PC-3 (cell line): Measurements from ENCODE around the gene GAB3.
A peak's percentile ranks its signal among the peaks of the same experiment; 100 is the strongest.

Experiments
- EZH2 ChIP-seq: fragments of 300-600 bp; sonication (generic); IDR thresholded peaks from one replicate; pipeline ENCODE4 v1.6.1; 2017; ENCODE audit warnings: antibody characterized with exemption, mild to moderate bottlenecking, low read length; ENCODE audit not compliant: unreplicated experiment
- EZH2phosphoT487 ChIP-seq: fragments of 300-600 bp; sonication (generic); IDR thresholded peaks from 2 replicates; pipeline ENCODE4 v1.6.1; 2018; ENCODE audit warnings: mild to moderate bottlenecking, antibody characterized with exemption, low read length, borderline replicate concordance
- TF ChIP-seq, protein P1 (sequence below): fragments of 300-600 bp; sonication (generic); conservative IDR thresholded peaks from 2 replicates; pipeline ENCODE4 v1.5.1; 2017; ENCODE audit warnings: antibody characterized with exemption, low read depth, mild to moderate bottlenecking, low read length

GRCh38 chrX:154715825-154716224 is 35.1 kb downstream of the GAB3 start:
- no peak for TF ChIP-seq EZH2phosphoT487
- no peak for TF ChIP-seq EZH2
- TF ChIP-seq, protein P1, sequence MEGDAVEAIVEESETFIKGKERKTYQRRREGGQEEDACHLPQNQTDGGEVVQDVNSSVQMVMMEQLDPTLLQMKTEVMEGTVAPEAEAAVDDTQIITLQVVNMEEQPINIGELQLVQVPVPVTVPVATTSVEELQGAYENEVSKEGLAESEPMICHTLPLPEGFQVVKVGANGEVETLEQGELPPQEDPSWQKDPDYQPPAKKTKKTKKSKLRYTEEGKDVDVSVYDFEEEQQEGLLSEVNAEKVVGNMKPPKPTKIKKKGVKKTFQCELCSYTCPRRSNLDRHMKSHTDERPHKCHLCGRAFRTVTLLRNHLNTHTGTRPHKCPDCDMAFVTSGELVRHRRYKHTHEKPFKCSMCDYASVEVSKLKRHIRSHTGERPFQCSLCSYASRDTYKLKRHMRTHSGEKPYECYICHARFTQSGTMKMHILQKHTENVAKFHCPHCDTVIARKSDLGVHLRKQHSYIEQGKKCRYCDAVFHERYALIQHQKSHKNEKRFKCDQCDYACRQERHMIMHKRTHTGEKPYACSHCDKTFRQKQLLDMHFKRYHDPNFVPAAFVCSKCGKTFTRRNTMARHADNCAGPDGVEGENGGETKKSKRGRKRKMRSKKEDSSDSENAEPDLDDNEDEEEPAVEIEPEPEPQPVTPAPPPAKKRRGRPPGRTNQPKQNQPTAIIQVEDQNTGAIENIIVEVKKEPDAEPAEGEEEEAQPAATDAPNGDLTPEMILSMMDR: peak; percentile 26; the same call in 1 of the 2 replicates
